Aorta (tissue), 5 donors: ENCODE data around the gene SLC6A9. TPM values are rescaled to one million over a fixed set of nuclear protein-coding genes. Genes with fewer than 3 reads are reported as not detected.

ENCODE experiments used
- ATAC-seq: fragments of 200-7000 bp; cut with Tn5 transposase; one replicate; pipeline ENCODE4 v1.9.1; 2022; ENCODE audit warnings: moderate library complexity; ENCODE audit not compliant: low FRiP score
- DNase-seq, 2 donors: peaks; one replicate each; pipeline ENCODE4 v3.0.0-alpha.2; 2020
- H3K27ac ChIP-seq, 2 donors: one replicate each; pipeline ENCODE4 v1.5.1; 2013; ENCODE audit warnings: low read length in 2 of 2, mild to moderate bottlenecking in 2 of 2, moderate library complexity in 2 of 2, control low read depth in 1 of 2, inconsistent platforms in 1 of 2, low read depth in 1 of 2
- H3K27me3 ChIP-seq, 2 donors: one replicate each; pipeline ENCODE4 v1.6.1; 2013; ENCODE audit warnings: control low read depth in 1 of 2, low read length in 1 of 2, mild to moderate bottlenecking in 1 of 2, moderate library complexity in 1 of 2; ENCODE audit not compliant: insufficient read depth in 2 of 2, control insufficient read depth in 1 of 2
- H3K36me3 ChIP-seq, 2 donors: one replicate each; pipeline ENCODE4 v1.6.1; 2013; ENCODE audit warnings: control low read depth in 1 of 2, low read length in 1 of 2, mild to moderate bottlenecking in 1 of 2; ENCODE audit not compliant: insufficient read depth in 2 of 2, control insufficient read depth in 1 of 2
- H3K4me1 ChIP-seq, 2 donors: one replicate each; pipeline ENCODE4 v1.6.1; 2013; ENCODE audit warnings: low read length in 2 of 2, control low read depth in 1 of 2, mild to moderate bottlenecking in 1 of 2, moderate library complexity in 1 of 2; ENCODE audit not compliant: insufficient read depth in 2 of 2, control insufficient read depth in 1 of 2
- H3K4me3 ChIP-seq, 2 donors: one replicate each; pipeline ENCODE4 v1.5.1; 2013; ENCODE audit warnings: low read length in 2 of 2, control low read depth in 1 of 2, mild to moderate bottlenecking in 1 of 2
- H3K9me3 ChIP-seq: one replicate; pipeline ENCODE4 v1.6.1; 2013; ENCODE audit warnings: mild to moderate bottlenecking, low read length; ENCODE audit not compliant: control insufficient read depth
- WGBS, 2 donors: extraction: QIAGEN DNeasy Blood & Tissue Kit; methylation state at CpG; one replicate each; pipeline ENCODE4 v1.1.7; 2013; 5-methylcytosine and 5-hydroxymethylcytosine counted together
- intact Hi-C, 2 donors: fragments of 100-400 bp; cut with DNase I; formaldehyde crosslinking; loops; one replicate each; pipeline versions ENCODE4 v1.14.2 to v1.15.0; 2022
- polyA plus RNA-seq, 2 donors: library from polyadenylated mRNA; stranded (reverse); fragments of 200-250 nt; gene quantifications; one replicate each; pipeline ENCODE4 v1.2.3, GENCODE V29; 2013
- total RNA-seq, 2 donors: library from RNA; stranded (reverse); fragmentation: NEBNext Ultra II Directional; extraction: Animal tissue kit (Norgen Biotek cat#: 25700); gene quantifications; one replicate each; pipeline ENCODE4 v1.2.1, GENCODE V29; 2021
- donor health status: healthy with polysubstance abuse.
- donor health status: Bipolar disorder and iron deficiency.
- donor health status: DM: no; HTN: no; CAD: no.
- donor health status: DM: no; HTN: no; CAD: no.
- donor health status: DM: yes; HTN: yes; CAD: no.

The SLC6A9 gene
- total and polyA plus RNA-seq, 4 donors = 1.3 to 18.9 (median 6.5) TPM

DNA sequence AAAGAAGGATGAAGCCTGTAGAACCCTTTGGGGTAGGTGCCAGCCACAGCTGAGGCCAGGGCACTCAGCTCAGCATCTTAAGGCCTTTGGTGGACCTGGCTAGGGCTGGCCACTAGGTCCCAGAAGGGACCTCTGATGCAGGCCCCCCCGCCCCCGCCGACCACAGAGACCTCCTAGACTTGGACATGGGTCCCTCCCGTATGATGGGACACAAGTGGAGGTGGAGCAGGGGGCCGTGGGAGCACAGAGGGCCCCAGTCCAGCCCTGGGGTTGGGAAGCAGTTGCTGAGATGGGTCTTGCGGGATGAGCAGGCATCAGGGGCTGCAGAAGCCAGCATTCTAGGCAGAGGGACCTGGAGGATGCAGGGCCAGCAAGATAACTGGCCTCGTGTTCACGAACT is 49.0 kb downstream of the SLC6A9 start:
- H3K4me3 ChIP-seq = no peak overlapping the region
- H3K9me3 ChIP-seq = no peaks in the 10 kb centered on the region
- DNase-seq (no peak), ATAC-seq (no peak)
- H3K36me3 ChIP-seq = no peaks in the 10 kb centered on the region
- H3K4me1 ChIP-seq = no peaks in the 10 kb centered on the region
- no peak overlapping the region for H3K27ac ChIP-seq
- no peaks in the 10 kb centered on the region for H3K27me3 ChIP-seq
- intact Hi-C loops = no loop called here
- WGBS, 2 donors = 85 to 91% methylated on average over 8 of the region's 8 CpGs

DNA sequence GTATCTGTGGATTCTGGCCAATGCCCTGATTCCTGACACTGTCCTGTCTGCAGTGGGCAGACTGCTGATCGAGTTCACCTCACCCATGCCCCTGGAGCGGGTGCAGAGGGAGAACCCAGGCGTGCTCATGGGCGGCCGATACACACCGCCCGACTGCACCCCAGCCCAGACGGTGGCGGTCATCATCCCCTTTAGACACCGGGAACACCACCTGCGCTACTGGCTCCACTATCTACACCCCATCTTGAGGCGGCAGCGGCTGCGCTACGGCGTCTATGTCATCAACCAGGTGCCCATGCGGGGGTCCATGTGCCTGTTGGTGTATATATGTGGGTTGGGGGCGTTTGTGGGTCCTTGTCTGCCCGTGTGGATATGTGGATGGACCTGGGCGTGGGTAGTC is 49.6 kb downstream of the SLC6A9 start:
- Histone ChIP-seq H3K36me3 (no peaks in the 10 kb centered on the region), H3K4me1 (no peaks in the 10 kb centered on the region), H3K27ac (no peak overlapping the region), H3K4me3 (no peak overlapping the region), H3K27me3 (no peaks in the 10 kb centered on the region), H3K9me3 (no peaks in the 10 kb centered on the region)
- WGBS, 2 donors = 95 to 97% methylated on average over 20 of the region's 20 CpGs
- intact Hi-C loops = no loop called here
- no peak for ATAC-seq
- DNase-seq = peak in 1 of 2 donors; percentile 43

DNA sequence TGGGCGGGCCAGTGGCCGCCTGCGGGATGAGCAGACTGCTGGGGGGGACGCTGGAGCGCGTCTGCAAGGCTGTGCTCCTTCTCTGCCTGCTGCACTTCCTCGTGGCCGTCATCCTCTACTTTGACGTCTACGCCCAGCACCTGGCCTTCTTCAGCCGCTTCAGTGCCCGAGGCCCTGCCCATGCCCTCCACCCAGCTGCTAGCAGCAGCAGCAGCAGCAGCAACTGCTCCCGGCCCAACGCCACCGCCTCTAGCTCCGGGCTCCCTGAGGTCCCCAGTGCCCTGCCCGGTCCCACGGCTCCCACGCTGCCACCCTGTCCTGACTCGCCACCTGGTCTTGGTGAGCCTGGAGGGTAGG is 50.1 kb downstream of the SLC6A9 start:
- intact Hi-C loops = no loop called here
- Histone ChIP-seq H3K9me3 (no peaks in the 10 kb centered on the region), H3K4me1 (no peaks in the 10 kb centered on the region), H3K27me3 (no peaks in the 10 kb centered on the region), H3K27ac (no peak overlapping the region), H3K4me3 (no peak overlapping the region), H3K36me3 (no peaks in the 10 kb centered on the region)
- no peak for ATAC-seq
- 88 to 89% methylated on average over 19 to 20 of the region's 20 CpGs for WGBS, 2 donors
- DNase-seq = peak; percentile 48 to 75

DNA sequence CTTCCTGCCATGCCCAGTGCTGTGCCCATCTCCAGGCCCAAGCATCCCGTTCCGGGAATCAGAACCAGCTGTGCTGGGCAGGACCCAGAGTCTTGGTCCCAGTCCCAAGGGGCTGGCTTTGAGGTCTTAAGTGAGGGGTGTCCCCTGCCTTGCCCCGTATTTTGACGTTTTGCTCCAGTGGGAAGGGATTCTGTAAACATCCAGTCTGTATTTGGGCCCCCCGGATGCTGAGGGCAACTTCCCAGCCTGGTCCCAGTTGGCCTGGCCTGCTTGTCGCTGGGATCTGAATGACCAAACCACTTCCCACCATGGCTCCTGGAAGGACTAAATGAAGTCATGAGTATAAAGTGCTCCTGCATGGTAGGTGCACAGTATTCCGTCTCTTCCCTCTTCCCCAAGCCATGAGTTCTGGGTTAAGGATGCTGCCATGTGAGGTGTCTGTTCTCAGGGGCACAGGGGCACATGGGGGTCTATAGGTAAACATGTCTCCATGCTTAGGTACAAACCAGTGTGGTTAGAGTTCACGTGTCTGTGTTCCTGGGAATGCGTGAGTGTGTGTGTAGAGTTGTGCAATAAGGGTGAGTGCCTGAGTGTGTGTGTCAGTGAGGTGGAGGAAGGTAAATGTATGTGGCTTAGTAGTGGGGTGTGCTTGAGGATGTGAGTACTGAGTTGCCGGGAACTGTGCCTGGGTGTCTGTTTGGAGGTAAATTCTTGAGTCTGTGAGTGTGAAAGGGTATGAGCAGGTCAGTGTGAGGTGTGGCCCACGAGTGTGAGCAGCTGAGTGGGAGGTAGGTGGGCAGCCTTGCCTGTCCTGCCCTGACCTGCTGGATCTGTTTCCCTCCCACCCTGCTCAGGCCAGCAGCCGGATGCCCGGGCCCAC is 50.8 kb downstream of the SLC6A9 start:
- ATAC-seq (no peak), DNase-seq (peak in 1 of 2 donors; percentile 45)
- no peak overlapping the region for H3K4me3 ChIP-seq
- no peaks in the 10 kb centered on the region for H3K36me3 ChIP-seq
- H3K27ac ChIP-seq = no peak overlapping the region
- WGBS, 2 donors = 42 to 51% methylated on average over 12 to 13 of the region's 13 CpGs
- H3K27me3 ChIP-seq = no peaks in the 10 kb centered on the region
- no peaks in the 10 kb centered on the region for H3K9me3 ChIP-seq
- intact Hi-C loops = no loop called here
- H3K4me1 ChIP-seq = no peaks in the 10 kb centered on the region

DNA sequence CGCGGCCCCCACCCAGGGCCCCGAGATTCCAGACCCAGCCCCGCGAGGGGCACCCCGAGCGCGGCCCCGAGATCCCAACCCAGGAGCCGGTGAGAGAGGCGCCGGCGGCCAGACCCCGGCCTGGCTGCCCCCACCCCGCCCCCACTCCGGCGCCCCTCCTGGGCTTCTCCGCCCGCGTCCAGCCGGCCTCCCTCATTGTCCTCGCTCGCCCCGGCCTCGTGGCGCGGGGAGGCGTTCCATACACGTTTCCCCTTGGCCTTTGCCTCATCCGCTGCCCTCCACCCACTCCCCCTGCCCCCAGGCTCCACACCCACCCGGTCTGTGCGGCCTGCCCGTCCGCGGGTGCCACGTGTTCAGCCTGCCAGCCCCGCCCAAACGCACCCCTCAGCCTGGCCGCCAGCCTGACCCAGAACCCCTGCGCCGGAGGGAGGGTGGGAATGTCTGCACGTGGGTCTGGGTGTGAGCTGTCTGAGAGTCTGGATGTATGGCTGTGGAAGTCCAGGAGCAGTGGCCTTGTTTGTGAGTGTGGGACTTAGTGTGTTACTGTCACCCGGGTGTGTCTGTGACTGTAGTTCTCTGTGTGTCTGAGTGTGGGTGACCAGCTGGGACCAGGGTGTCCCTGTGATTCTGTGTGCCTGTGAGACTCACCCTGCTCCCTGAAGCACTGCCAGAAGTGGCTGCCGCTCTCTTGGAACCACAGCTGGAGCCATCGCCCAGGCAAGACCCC is 51.6 kb downstream of the SLC6A9 start:
- WGBS, 2 donors = 1% methylated on average over 39 to 45 of the region's 45 CpGs
- ATAC-seq (no peak), DNase-seq (peak; percentile 72 to 85)
- Histone ChIP-seq H3K27ac (no peak overlapping the region), H3K36me3 (no peaks in the 10 kb centered on the region), H3K4me1 (no peaks in the 10 kb centered on the region), H3K4me3 (peak overlapping the region; percentile 64), H3K9me3 (no peaks in the 10 kb centered on the region), H3K27me3 (no peaks in the 10 kb centered on the region)
- intact Hi-C loops = no loop called here

DNA sequence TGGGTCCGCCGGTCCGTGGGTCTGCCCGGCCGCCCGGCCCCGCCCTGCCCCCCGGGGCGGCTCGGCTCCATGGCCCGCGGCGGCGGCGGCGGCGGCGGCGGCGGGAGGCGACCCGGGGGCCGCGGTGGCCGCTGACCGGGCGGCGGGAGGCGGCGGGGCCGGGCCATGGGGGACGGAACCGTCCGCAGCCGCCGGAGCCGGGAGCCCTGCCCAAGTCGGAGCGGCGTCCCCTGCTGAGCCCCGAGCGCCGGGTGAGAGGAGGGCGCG is 52.1 kb downstream of the SLC6A9 start:
- DNase-seq = no peak
- 1 to 3% methylated on average over 7 to 45 of the region's 45 CpGs for WGBS, 2 donors

DNA sequence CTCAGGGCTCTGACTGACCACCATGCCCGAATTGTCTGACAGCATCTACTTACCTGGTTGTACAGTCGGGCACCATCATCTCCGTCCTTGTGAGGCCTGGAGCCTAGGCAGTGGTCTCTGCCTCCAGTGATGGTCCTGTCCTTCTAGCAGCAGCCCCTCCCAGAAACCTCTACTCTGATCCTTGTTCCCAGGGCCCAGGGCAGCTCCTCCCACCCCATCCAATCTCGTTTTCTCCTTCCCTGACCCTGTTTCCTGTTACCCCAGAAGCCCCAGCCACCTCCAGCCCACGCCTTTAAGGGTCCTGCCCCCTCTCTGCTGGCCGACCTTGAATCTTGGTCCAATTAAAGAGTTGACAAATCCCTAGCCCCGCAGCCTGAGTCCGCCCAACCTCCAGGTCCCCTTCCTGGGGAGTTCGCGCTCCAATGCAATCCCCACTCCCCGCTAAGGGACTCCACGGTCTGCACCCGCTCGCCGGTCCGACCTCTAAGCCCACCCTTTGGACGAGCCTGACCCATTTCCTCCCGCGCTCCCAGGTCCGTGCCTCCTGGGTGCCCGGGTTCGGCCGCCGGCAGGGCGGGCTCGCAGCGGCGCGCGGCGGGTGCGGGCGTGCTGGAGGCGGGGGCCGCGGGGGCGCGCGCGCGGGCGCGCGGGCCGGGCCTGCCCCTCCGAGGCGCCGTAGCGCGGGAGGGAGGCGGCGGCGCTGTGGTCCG is 52.6 kb downstream of the SLC6A9 start, which contains the start of gene B4GALT2:
B4GALT2 (plus strand) TSS at position 660 of the 710 bp plus-strand sequence. CDS start 1,951 bp downstream, outside the sequence.
- H3K27me3 ChIP-seq = no peaks in the 10 kb centered on the region
- intact Hi-C loops = no loop called here
- H3K4me3 ChIP-seq = peak within 1 kb of the TSS; percentile 64
- H3K27ac ChIP-seq = no peak within 1 kb of the TSS
- H3K9me3 ChIP-seq = no peaks in the 10 kb centered on the region
- no peaks in the 10 kb centered on the region for H3K4me1 ChIP-seq
- no peak for ATAC-seq
- H3K36me3 ChIP-seq = no peaks in the 10 kb centered on the region
- peak; percentile 53 to 85 for DNase-seq
- 4 to 7% methylated on average over 29 to 54 of the region's 54 CpGs for WGBS, 2 donors

More for the DNA sequence above, 52.1 kb downstream of the SLC6A9 start:
- Histone ChIP-seq H3K36me3 (no peaks in the 10 kb centered on the region), H3K9me3 (no peaks in the 10 kb centered on the region), H3K4me3 (peak overlapping the region; percentile 64), H3K27ac (no peak overlapping the region), H3K4me1 (no peaks in the 10 kb centered on the region), H3K27me3 (no peaks in the 10 kb centered on the region)
- ATAC-seq = no peak
- intact Hi-C loops = no loop called here

DNA sequence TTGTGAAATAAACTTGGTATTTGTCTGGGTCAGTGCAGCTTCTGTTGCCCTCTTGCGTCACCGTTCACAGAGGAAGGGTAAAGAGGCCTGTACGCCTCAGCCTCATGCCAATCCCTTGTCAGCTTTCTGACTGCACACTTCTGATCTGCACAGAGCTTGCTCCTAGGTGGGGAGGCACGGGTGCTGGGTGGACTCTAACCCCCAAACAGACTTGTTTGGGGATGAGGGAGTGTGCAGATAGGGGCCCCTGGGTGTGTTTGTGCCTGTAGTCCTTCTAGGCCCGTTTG is 53.1 kb downstream of the SLC6A9 start:
- Histone ChIP-seq H3K36me3 (no peaks in the 10 kb centered on the region), H3K27me3 (no peaks in the 10 kb centered on the region), H3K4me3 (no peak overlapping the region), H3K27ac (no peak overlapping the region), H3K9me3 (no peaks in the 10 kb centered on the region), H3K4me1 (no peaks in the 10 kb centered on the region)
- DNase-seq (peak in 1 of 2 donors; percentile 39), ATAC-seq (no peak)
- 66 to 69% methylated on average over 5 of the region's 5 CpGs for WGBS, 2 donors
- intact Hi-C loops = no loop called here
